ENCODE results near the gene MAP1LC3B. TPM values are rescaled to one million over a fixed set of nuclear protein-coding genes. Genes with fewer than 3 reads are reported as not detected.

The MAP1LC3B gene
- total and polyA plus RNA-seq, 8 donors = 47.7 to 75.9 (median 52.5) TPM

GRCh38 chr16:87365021-87365713 is 27.0 kb upstream of the MAP1LC3B start:
- no peaks in the 10 kb centered on the region for H3K27me3 ChIP-seq

GRCh38 chr16:87366288-87366687 is 25.8 kb upstream of the MAP1LC3B start:
- Histone ChIP-seq H3K27ac (no peak overlapping the region), H3K4me1 (peaks cover 4 to 21% of the 10 kb centered on the region in 2 donors), H3K27me3 (no peaks in the 10 kb centered on the region), H3K9me3 (no peaks in the 10 kb centered on the region), H3K4me3 (no peak overlapping the region), H3K36me3 (peaks cover 0 to 13% of the 10 kb centered on the region in 2 donors)
- intact Hi-C loops (cut with DNase I) = no loop called here
- no peak for TF ChIP-seq CTCF (IDR thresholded peaks at IDR 0.05)
- DNase-seq (peak in 1 of 4 donors; percentile 34), ATAC-seq (no peak)

More at GRCh38 chr16:87365021-87365713, 27.0 kb upstream of the MAP1LC3B start:
- peaks cover 4 to 21% of the 10 kb centered on the region in 2 donors for H3K4me1 ChIP-seq
- no peaks in the 10 kb centered on the region for H3K9me3 ChIP-seq
- no peak for TF ChIP-seq CTCF (IDR thresholded peaks at IDR 0.05)
- ATAC-seq (no peak), DNase-seq (peak in 1 of 4 donors; percentile 70)
- H3K4me3 ChIP-seq = no peak overlapping the region
- peaks cover 0 to 22% of the 10 kb centered on the region in 2 donors for H3K36me3 ChIP-seq
- no peak overlapping the region for H3K27ac ChIP-seq
- intact Hi-C loops (cut with DNase I) = no loop called here

GRCh38 chr16:87366930-87367329 is 25.2 kb upstream of the MAP1LC3B start:
- Histone ChIP-seq H3K27me3 (no peaks in the 10 kb centered on the region), H3K9me3 (no peaks in the 10 kb centered on the region), H3K4me3 (no peak overlapping the region), H3K27ac (no peak overlapping the region), H3K36me3 (peaks cover 0 to 7% of the 10 kb centered on the region in 2 donors), H3K4me1 (peaks cover 4 to 21% of the 10 kb centered on the region in 2 donors)
- intact Hi-C loops (cut with DNase I) = no loop called here
- no peak for DNase-seq
- no peak for TF ChIP-seq CTCF (IDR thresholded peaks at IDR 0.05)
- no peak for ATAC-seq

- peak in 1 of 4 donors; percentile 19 for DNase-seq
- Histone ChIP-seq H3K9me3 (no peaks in the 10 kb centered on the region), H3K4me3 (no peak overlapping the region), H3K27ac (no peak overlapping the region), H3K36me3 (peaks cover 0 to 6% of the 10 kb centered on the region in 2 donors), H3K27me3 (no peaks in the 10 kb centered on the region), H3K4me1 (peaks cover 4 to 21% of the 10 kb centered on the region in 2 donors)
- no peak for TF ChIP-seq CTCF (IDR thresholded peaks at IDR 0.05)
- ATAC-seq = no peak
- intact Hi-C loops (cut with DNase I) = no loop called here
Observed at GRCh38 chr16:87367529-87367928, 24.6 kb upstream of the MAP1LC3B start.

GRCh38 chr16:87368029-87368770 is 23.9 kb upstream of the MAP1LC3B start:
- DNase-seq (peak in 1 of 4 donors; percentile 24), ATAC-seq (no peak)
- Histone ChIP-seq H3K27ac (no peak overlapping the region), H3K27me3 (no peaks in the 10 kb centered on the region), H3K4me1 (peaks cover 4 to 21% of the 10 kb centered on the region in 2 donors), H3K36me3 (peaks cover 0 to 6% of the 10 kb centered on the region in 2 donors), H3K4me3 (no peak overlapping the region), H3K9me3 (no peaks in the 10 kb centered on the region)
- intact Hi-C loops (cut with DNase I) = no loop called here
- no peak for TF ChIP-seq CTCF (IDR thresholded peaks at IDR 0.05)
